ENCODE results near the gene CLEC9A. TPM values are rescaled to one million over a fixed set of nuclear protein-coding genes. Genes with fewer than 3 reads are reported as not detected.
"Not testable (repeated sequence)": the region's sequence is repeated elsewhere in the genome, so short reads cannot be mapped to it uniquely, and the experiment has no call there.

Gene CLEC9A
- not detected for total RNA-seq

- Mint-ChIP-seq H3K36me3 (no peaks in the 10 kb centered on the region), H3K4me1 (no peaks in the 10 kb centered on the region), H3K4me3 (no peak within 1 kb of the TSS), H3K9me3 (ENCODE audit: low read depth) (peaks cover 2% of the 10 kb centered on the region), H3K27ac (no peak within 1 kb of the TSS), H3K27me3 (peaks cover 17% of the 10 kb centered on the region)
- no peak for ATAC-seq
- CTCF ChIA-PET: no interaction called here
- no peak for DNase-seq
Observed at GRCh38 chr12:10030446-10030845, at the start of gene CLEC9A. CLEC9A (plus strand) TSS chr12:10030682; CDS start chr12:10052688, 22,006 bp downstream.

DNA sequence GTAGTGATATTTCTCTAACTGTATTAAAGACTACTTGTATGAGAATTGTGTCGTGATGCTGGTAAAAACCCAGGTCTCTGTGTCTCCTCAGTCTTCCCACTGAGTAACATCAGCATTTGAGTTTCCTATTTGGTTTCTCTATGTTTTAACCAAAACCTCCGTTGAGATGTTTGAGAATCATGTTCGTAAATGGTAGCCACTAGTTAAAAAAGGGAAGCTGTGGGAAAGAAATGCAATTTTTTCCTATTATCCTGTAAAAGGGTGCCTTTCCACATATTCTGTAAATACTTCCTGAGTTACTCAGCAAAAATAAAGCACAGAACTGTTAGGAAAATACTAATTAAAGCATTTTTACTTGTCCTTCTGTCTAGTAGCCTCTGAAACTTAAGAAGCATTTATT, 38.6 kb upstream of the CLEC9A start:
- CTCF ChIA-PET: interaction anchor here (1.2 kb wide), 1 partner anchor 14 kb away, joined by 3 read pairs; no protein-coding TSS in a partner anchor
- Mint-ChIP-seq H3K36me3 (no peaks in the 10 kb centered on the region), H3K4me1 (no peaks in the 10 kb centered on the region), H3K27me3 (peaks cover 63% of the 10 kb centered on the region), H3K4me3 (no peak overlapping the region), H3K27ac (no peak overlapping the region), H3K9me3 (ENCODE audit: low read depth) (no peaks in the 10 kb centered on the region)
- DNase-seq: no peak
- ATAC-seq: no peak

- ATAC-seq (no peak), DNase-seq (no peak)
- Mint-ChIP-seq H3K36me3 (no peaks in the 10 kb centered on the region), H3K27ac (no peak overlapping the region), H3K9me3 (ENCODE audit: low read depth) (no peaks in the 10 kb centered on the region), H3K4me1 (no peaks in the 10 kb centered on the region), H3K27me3 (peaks cover 65% of the 10 kb centered on the region), H3K4me3 (no peak overlapping the region)
- CTCF ChIA-PET: interaction anchor here (1.2 kb wide), 1 partner anchor 14 kb away, joined by 3 read pairs; no protein-coding TSS in a partner anchor
Observed at GRCh38 chr12:9992296-9992695, 38.2 kb upstream of the CLEC9A start.

DNA sequence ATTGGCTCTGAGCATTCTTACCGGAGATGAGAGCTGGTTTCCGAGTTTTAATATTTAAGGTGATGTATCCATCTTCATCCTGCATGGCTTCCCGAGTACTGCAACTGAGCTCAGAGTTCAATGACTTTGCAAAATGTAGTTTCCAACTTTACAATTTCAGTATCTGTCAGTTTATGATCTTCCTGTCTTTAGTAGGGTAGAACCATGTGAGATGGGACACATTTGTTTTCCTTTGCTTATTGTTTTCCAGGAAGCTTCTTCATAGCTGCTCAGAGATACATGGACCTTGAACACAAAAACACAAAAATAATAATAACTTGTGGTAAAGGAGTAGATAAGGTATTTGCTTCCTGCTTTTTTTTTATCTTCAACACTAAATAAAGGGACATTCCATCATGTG, 31.5 kb upstream of the CLEC9A start, which contains the start of gene CLEC1B:
Gene CLEC1B (minus strand): TSS at position 106 of the 400 bp plus-strand sequence. CDS start 21 bp downstream, at position 85.
- H3K4me1 Mint-ChIP-seq: no peaks in the 10 kb centered on the region
- H3K9me3 Mint-ChIP-seq (ENCODE audit: low read depth): no peaks in the 10 kb centered on the region
- H3K27me3 Mint-ChIP-seq: peaks cover 49% of the 10 kb centered on the region
- H3K27ac Mint-ChIP-seq: no peak within 1 kb of the TSS
- ATAC-seq (no peak), DNase-seq (no peak)
- H3K36me3 Mint-ChIP-seq: no peaks in the 10 kb centered on the region
- H3K4me3 Mint-ChIP-seq: no peak within 1 kb of the TSS
- CTCF ChIA-PET: interaction anchor here (3.7 kb wide), 1 partner anchor 11 kb away, joined by 17 read pairs; the partner anchor contains the start of gene CLEC12B

GRCh38 chr12:10001171-10001776, 29.2 kb upstream of the CLEC9A start:
- no peak overlapping the region for H3K27ac Mint-ChIP-seq
- H3K4me1 Mint-ChIP-seq: no peaks in the 10 kb centered on the region
- no peak for ATAC-seq
- CTCF ChIA-PET: interaction anchor here (1.3 to 3.7 kb wide), 2 partner anchors 8 to 187 kb away, joined by 3 to 17 read pairs; partner anchors contain the start of gene CLEC12B
- H3K9me3 Mint-ChIP-seq (ENCODE audit: low read depth): no peaks in the 10 kb centered on the region
- peaks cover 44% of the 10 kb centered on the region for H3K27me3 Mint-ChIP-seq
- no peak for DNase-seq
- H3K4me3 Mint-ChIP-seq: no peak overlapping the region
- no peaks in the 10 kb centered on the region for H3K36me3 Mint-ChIP-seq

- CTCF ChIA-PET: interaction anchor here (1.0 to 5.5 kb wide), 2 partner anchors 198 to 264 kb away, joined by 3 to 25 read pairs; no protein-coding TSS in a partner anchor
- Mint-ChIP-seq H3K4me1 (no peaks in the 10 kb centered on the region), H3K4me3 (no peak overlapping the region), H3K9me3 (ENCODE audit: low read depth) (no peaks in the 10 kb centered on the region), H3K27ac (no peak overlapping the region), H3K27me3 (peaks cover 59% of the 10 kb centered on the region), H3K36me3 (no peaks in the 10 kb centered on the region)
- no peak for DNase-seq
- no peak for ATAC-seq
Observed at GRCh38 chr12:10012630-10013330, 17.7 kb upstream of the CLEC9A start.

DNA sequence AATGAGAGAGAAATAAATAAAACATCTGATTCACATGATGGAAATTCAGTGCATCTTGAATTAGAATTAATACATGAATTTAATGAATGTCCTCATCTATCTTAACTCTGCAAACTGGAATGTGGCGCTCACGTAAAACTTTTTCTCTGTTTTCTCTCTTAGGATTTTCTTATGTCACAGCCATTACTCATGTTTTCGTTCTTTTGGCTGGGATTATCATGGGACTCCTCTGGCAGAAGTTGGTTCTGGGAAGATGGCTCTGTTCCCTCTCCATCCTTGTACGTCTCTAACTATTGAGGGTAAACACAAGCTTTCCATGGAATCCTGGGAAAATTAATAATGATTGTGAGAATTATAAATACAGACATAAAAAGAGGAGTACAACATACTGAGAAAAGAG, 15.0 kb upstream of the CLEC9A start:
- Mint-ChIP-seq H3K4me1 (no peaks in the 10 kb centered on the region), H3K27ac (no peak overlapping the region), H3K27me3 (peaks cover 49% of the 10 kb centered on the region), H3K9me3 (ENCODE audit: low read depth) (no peaks in the 10 kb centered on the region), H3K36me3 (no peaks in the 10 kb centered on the region), H3K4me3 (no peak overlapping the region)
- CTCF ChIA-PET: no interaction called here
- DNase-seq (no peak), ATAC-seq (no peak)

DNA sequence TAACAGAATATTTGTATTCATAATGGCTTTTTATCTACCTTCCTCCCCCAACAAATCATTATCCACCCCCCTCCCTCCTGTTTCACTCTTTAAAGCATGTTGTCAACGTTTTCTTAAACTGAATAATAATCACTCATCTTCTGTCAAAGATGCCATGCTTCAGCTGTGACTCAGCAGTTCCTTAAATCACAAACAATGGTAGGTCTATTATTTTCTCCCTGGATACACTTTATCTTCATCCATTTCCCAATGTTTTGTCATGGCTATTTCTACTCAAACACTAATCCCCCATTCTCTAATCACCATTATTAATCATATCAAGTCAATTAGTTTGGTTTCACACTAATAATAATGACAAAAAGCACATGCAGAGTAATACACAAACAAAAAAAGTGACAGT, 13.6 kb upstream of the CLEC9A start:
- H3K36me3 Mint-ChIP-seq: no peaks in the 10 kb centered on the region
- H3K9me3 Mint-ChIP-seq (ENCODE audit: low read depth): no peaks in the 10 kb centered on the region
- H3K4me3 Mint-ChIP-seq: no peak overlapping the region
- H3K4me1 Mint-ChIP-seq: no peaks in the 10 kb centered on the region
- ATAC-seq: no peak
- DNase-seq: no peak
- H3K27ac Mint-ChIP-seq: no peak overlapping the region
- peaks cover 43% of the 10 kb centered on the region for H3K27me3 Mint-ChIP-seq
- CTCF ChIA-PET: interaction anchor here (0.6 kb wide), 2 partner anchors 21 to 77 kb away, joined by 3 read pairs; no protein-coding TSS in a partner anchor

GRCh38 chr12:10018386-10018785, 12.1 kb upstream of the CLEC9A start:
- Mint-ChIP-seq H3K9me3 (ENCODE audit: low read depth) (no peaks in the 10 kb centered on the region), H3K27ac (no peak overlapping the region), H3K4me1 (no peaks in the 10 kb centered on the region), H3K27me3 (peaks cover 33% of the 10 kb centered on the region), H3K36me3 (no peaks in the 10 kb centered on the region), H3K4me3 (no peak overlapping the region)
- CTCF ChIA-PET: interaction anchor here (1.6 kb wide), 1 partner anchor 205 kb away, joined by 4 read pairs; no protein-coding TSS in a partner anchor
- DNase-seq (no peak), ATAC-seq (no peak)

DNA sequence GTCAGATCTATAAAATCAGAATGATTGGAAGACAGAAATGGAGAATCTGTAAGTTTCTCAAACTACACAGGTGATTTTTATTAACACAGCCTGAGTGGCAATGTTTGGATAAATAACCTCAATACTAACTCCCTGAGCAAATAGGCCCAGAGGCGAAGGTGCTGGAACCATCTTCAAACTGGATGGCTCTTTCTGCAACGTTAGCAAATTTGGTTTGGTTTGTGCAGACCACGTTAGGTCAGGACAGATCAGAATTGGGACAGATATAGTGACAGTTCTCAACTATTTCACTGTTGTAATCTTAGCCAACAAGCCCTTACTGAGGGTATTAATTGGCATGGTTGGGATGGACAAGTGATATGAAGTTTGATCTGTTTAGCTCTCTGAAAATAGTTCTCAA, 9.1 kb upstream of the CLEC9A start:
- DNase-seq: no peak
- no peak for ATAC-seq
- Mint-ChIP-seq H3K27ac (no peak overlapping the region), H3K9me3 (ENCODE audit: low read depth) (peaks cover 2% of the 10 kb centered on the region), H3K27me3 (peaks cover 21% of the 10 kb centered on the region), H3K4me1 (no peaks in the 10 kb centered on the region), H3K36me3 (no peaks in the 10 kb centered on the region), H3K4me3 (no peak overlapping the region)
- CTCF ChIA-PET: interaction anchor here (0.8 kb wide), 1 partner anchor 10 kb away, joined by 3 read pairs; no protein-coding TSS in a partner anchor

- no peak overlapping the region for H3K27ac Mint-ChIP-seq
- peaks cover 2% of the 10 kb centered on the region for H3K9me3 Mint-ChIP-seq (ENCODE audit: low read depth)
- H3K36me3 Mint-ChIP-seq: no peaks in the 10 kb centered on the region
- H3K4me3 Mint-ChIP-seq: no peak overlapping the region
- no peak for DNase-seq
- no peak for ATAC-seq
- no peaks in the 10 kb centered on the region for H3K4me1 Mint-ChIP-seq
- CTCF ChIA-PET: interaction anchor here (1.1 kb wide), 1 partner anchor 211 kb away, joined by 3 read pairs; no protein-coding TSS in a partner anchor
- H3K27me3 Mint-ChIP-seq: peaks cover 18% of the 10 kb centered on the region
Observed at GRCh38 chr12:10025236-10025635, 5.2 kb upstream of the CLEC9A start.

DNA sequence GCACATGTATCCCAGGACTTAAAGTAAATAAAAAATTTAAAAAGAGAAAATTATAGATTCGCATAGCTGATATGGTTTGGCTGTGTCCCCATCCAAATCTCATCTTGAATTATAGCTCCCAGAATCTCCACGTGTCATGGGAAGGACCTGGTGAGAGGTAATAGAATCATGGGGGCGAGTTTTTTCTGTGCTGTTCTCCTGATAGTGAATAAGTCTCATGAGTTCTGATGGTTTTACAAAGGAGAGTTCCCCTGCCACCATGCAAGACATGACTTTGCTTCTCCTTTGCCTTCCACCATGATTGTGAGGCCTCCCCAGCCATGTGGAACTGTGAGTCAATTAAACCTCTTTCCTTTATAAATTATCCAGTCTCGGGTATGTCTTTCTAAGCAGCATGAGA, 3.8 kb upstream of the CLEC9A start:
- H3K9me3 Mint-ChIP-seq (ENCODE audit: low read depth); DNase-seq; H3K4me1 Mint-ChIP-seq; ATAC-seq; CTCF ChIA-PET; H3K4me3 Mint-ChIP-seq; H3K36me3 Mint-ChIP-seq; H3K27ac Mint-ChIP-seq: not testable (repeated sequence)
- peaks cover 14% of the 10 kb centered on the region for H3K27me3 Mint-ChIP-seq

DNA sequence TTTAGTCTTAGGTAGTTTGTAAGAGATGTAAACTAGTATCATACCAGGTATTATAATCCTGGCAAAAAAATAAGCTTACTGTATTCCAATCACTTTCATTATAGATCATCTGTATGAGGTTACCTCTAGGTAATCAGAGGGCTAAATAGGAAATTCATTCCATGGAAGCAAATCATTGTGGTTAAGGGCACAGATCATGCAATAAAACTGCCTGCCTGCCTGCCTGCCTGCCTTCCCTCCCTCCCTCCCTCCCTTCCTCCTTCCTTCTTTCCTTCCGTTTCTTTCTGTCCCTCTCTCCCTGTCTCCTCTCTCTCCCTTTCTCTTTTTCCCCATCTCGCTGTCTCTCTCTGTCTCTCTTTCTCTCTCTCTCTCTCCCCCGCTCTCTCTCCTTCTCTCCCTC, 3.2 kb upstream of the CLEC9A start:
- Mint-ChIP-seq H3K27me3 (peaks cover 12% of the 10 kb centered on the region), H3K4me1 (no peaks in the 10 kb centered on the region), H3K9me3 (ENCODE audit: low read depth) (peaks cover 2% of the 10 kb centered on the region), H3K27ac (no peak overlapping the region), H3K4me3 (no peak overlapping the region), H3K36me3 (no peaks in the 10 kb centered on the region)
- CTCF ChIA-PET: interaction anchor here (0.7 kb wide), 1 partner anchor 812 kb away, joined by 3 read pairs; no protein-coding TSS in a partner anchor
- DNase-seq (no peak), ATAC-seq (no peak)
